GM12892 (cell line): ENCODE results near the gene CNIH3.

Source experiments
- POLR2A ChIP-seq: IDR thresholded peaks from 2 replicates; pipeline ENCODE4 v1.6.1; 2011; ENCODE audit warnings: low read depth, low read length, control low read depth
- POLR2AphosphoS5 ChIP-seq: IDR thresholded peaks from 2 replicates; pipeline ENCODE4 v1.6.1; 2011; ENCODE audit warnings: low read depth, low read length, control low read depth
- TAF1 ChIP-seq: IDR thresholded peaks from 2 replicates; pipeline ENCODE4 v1.6.1; 2011; ENCODE audit warnings: low read depth, mild to moderate bottlenecking, control low read depth, low read length, borderline replicate concordance

GRCh38 chr1:224757508-224757907, 141.4 kb downstream of the CNIH3 start:
- TF ChIP-seq POLR2A (no peak), POLR2AphosphoS5 (no peak), TAF1 (no peak)
